ENCODE measurements around the gene HPN.

GRCh38 chr19:35042954-35043604 lies 1.6 kb downstream of the HPN start:
- TF ChIP-seq POLR2A (IDR thresholded peaks at IDR 0.05), result no peak
- TF ChIP-seq CTCF (IDR thresholded peaks at IDR 0.05), result no peak

Measured in Peyer's patch (tissue), 4 donors.